DMS 273 (cell line): Measurements from ENCODE around the gene OXSR1.
"Not testable (repeated sequence)": the region's sequence is repeated elsewhere in the genome, so short reads cannot be mapped to it uniquely, and the experiment has no call there.

ENCODE experiments used
- DNase-seq: peaks from one replicate; lab custom pipeline; 2025; ENCODE audit not compliant: unreplicated experiment; lab: John Stamatoyannopoulos, UW

The OXSR1 gene

GRCh38 chr3:38219609-38220197, 54.4 kb downstream of the OXSR1 start:
- DNase-seq = no peak

GRCh38 chr3:38221005-38221404, 55.7 kb downstream of the OXSR1 start:
- no peak for DNase-seq

- DNase-seq = no peak
Measured at GRCh38 chr3:38222032-38222634, 56.8 kb downstream of the OXSR1 start.

GRCh38 chr3:38224357-38224756, 59.0 kb downstream of the OXSR1 start:
- no peak for DNase-seq

GRCh38 chr3:38226273-38226672, 60.9 kb downstream of the OXSR1 start:
- DNase-seq = no peak

GRCh38 chr3:38227989-38228388, 62.7 kb downstream of the OXSR1 start:
- DNase-seq = no peak

GRCh38 chr3:38229036-38229435, 63.7 kb downstream of the OXSR1 start:
- no peak for DNase-seq

GRCh38 chr3:38232701-38233100, 67.4 kb downstream of the OXSR1 start:
- no peak for DNase-seq

GRCh38 chr3:38235466-38235865, 70.1 kb downstream of the OXSR1 start:
- DNase-seq = no peak

GRCh38 chr3:38238416-38239008, 73.2 kb downstream of the OXSR1 start:
- DNase-seq = no peak

- not testable (repeated sequence) for DNase-seq
Measured at GRCh38 chr3:38242812-38243211, 77.5 kb downstream of the OXSR1 start.

GRCh38 chr3:38245930-38246329, 80.6 kb downstream of the OXSR1 start:
- DNase-seq = peak; percentile 20

- DNase-seq = peak; percentile 70
Measured at GRCh38 chr3:38247366-38248035, 82.2 kb downstream of the OXSR1 start.

GRCh38 chr3:38250198-38250597, 84.9 kb downstream of the OXSR1 start:
- no peak for DNase-seq

- DNase-seq = no peak
Measured at GRCh38 chr3:38251197-38251596, 85.9 kb downstream of the OXSR1 start.

GRCh38 chr3:38253704-38254103, 88.4 kb downstream of the OXSR1 start:
- no peak for DNase-seq

- DNase-seq = no peak
Measured at GRCh38 chr3:38254872-38255271, 89.5 kb downstream of the OXSR1 start.

GRCh38 chr3:38255627-38256026, 90.3 kb downstream of the OXSR1 start:
- DNase-seq = no peak

- no peak for DNase-seq
Measured at GRCh38 chr3:38257583-38257982, 92.2 kb downstream of the OXSR1 start.

GRCh38 chr3:38260474-38260873, 95.1 kb downstream of the OXSR1 start:
- DNase-seq = peak; percentile 36

- peak; percentile 10 for DNase-seq
Measured at GRCh38 chr3:38264353-38264771, 99.0 kb downstream of the OXSR1 start.

- DNase-seq = no peak
Measured at GRCh38 chr3:38264779-38265178, 99.4 kb downstream of the OXSR1 start.
